ENCODE data around the gene KIF7.

KIF7 gene

DNA sequence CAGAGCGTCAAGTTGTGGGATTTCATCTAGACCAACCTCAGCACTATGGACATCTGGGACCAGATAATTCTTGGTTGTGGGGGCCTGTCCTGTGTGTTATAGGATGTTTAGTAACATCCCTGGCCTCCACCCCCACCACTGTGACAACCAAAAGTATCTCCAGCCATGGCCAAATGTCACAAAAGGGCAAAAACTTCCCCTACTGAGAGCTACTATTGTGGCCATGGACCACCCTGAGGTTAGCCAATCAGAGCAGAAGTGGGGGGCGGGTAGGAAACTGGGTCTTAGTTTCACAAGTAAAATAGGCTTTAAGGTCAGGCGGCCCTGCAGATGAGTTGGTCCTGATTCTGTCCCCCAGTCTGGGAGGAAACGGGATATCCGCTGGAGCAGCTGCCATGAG lies 25.4 kb downstream of the KIF7 start:
- TF ChIP-seq, protein P1, sequence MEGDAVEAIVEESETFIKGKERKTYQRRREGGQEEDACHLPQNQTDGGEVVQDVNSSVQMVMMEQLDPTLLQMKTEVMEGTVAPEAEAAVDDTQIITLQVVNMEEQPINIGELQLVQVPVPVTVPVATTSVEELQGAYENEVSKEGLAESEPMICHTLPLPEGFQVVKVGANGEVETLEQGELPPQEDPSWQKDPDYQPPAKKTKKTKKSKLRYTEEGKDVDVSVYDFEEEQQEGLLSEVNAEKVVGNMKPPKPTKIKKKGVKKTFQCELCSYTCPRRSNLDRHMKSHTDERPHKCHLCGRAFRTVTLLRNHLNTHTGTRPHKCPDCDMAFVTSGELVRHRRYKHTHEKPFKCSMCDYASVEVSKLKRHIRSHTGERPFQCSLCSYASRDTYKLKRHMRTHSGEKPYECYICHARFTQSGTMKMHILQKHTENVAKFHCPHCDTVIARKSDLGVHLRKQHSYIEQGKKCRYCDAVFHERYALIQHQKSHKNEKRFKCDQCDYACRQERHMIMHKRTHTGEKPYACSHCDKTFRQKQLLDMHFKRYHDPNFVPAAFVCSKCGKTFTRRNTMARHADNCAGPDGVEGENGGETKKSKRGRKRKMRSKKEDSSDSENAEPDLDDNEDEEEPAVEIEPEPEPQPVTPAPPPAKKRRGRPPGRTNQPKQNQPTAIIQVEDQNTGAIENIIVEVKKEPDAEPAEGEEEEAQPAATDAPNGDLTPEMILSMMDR (IDR thresholded peaks at IDR 0.05; ENCODE audit: low read depth, low read length): no peak
- H3K4me3 ChIP-seq (replicated peaks in 1 of 2; ENCODE audit: low read depth in 2 of 2, low read length in 2 of 2): no peak overlapping the region
- DNase-seq (ENCODE audit: low read depth in 2 of 2): no peak

DNA sequence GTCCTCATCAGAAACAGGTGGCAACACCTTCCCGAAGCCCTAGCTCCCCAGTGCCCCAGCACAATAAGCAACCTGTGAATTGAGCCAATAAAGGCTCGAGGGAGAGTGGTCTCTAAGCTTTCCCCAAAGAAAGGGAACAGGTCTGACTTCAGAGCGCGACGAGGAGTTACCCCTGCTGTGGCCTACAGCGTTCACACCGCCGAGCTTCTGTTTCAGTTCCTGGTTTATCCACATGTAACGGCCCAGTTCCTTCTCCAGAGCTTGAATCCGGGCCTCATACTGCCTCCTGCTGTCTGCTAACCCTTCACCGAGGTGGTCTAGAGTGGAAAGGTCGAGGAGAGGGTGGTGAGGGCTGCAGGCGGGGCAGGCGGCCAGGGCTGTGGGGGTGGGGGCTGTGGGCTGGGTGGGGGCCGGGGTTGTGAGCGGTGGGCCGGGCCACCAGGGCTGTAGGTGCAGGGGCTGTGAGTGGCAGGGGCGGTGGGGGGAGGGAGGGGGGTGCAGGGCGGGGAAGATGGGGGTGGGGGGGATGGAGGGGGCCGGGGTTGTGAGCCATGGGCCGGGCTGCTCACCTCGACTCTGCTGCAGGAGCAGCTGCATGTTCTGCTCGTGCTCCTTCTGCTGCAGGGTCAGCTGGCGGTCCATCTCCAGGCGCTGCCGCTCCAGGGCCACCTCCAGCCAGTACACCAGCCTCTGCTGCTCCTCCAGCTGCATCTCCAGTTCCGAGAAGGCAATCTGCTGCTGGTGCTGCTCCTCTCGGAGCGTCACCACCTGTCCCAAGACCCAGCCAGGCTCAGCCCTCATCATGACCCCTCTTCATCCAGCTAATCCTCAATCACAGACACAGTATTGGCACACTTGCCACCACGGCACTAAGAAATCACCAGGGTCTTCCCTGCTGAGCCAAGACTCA lies 26.2 kb downstream of the KIF7 start:
- no peak overlapping the region for H3K4me3 ChIP-seq (replicated peaks in 1 of 2; ENCODE audit: low read depth in 2 of 2, low read length in 2 of 2)
- DNase-seq (ENCODE audit: low read depth in 2 of 2): no peak
- TF ChIP-seq, protein P1 (IDR thresholded peaks at IDR 0.05; ENCODE audit: low read depth, low read length): no peak

DNA sequence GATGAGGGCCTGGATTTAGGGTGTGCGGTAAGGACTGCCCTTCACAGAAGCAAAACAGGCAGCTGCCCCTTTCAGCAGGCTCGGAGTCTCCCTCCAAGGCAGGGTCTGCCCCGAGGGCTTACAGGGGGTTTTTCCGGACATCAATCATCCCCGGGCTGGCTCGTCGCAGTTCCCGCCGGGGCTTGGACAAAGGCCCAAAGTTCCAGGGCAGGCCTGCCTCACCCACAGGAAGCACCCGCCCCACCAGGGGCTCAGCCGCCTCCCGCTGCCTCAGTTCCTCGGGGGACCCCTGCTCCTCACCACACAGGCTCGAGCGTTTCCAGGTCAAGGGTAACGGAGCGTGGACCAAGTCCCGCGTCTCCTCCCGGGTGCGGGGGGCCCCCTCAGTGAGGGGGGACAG lies 27.0 kb downstream of the KIF7 start:
- H3K4me3 ChIP-seq (replicated peaks in 1 of 2; ENCODE audit: low read depth in 2 of 2, low read length in 2 of 2): no peak overlapping the region
- TF ChIP-seq, protein P1 (IDR thresholded peaks at IDR 0.05; ENCODE audit: low read depth, low read length): no peak
- no peak for DNase-seq (ENCODE audit: low read depth in 2 of 2)

DNA sequence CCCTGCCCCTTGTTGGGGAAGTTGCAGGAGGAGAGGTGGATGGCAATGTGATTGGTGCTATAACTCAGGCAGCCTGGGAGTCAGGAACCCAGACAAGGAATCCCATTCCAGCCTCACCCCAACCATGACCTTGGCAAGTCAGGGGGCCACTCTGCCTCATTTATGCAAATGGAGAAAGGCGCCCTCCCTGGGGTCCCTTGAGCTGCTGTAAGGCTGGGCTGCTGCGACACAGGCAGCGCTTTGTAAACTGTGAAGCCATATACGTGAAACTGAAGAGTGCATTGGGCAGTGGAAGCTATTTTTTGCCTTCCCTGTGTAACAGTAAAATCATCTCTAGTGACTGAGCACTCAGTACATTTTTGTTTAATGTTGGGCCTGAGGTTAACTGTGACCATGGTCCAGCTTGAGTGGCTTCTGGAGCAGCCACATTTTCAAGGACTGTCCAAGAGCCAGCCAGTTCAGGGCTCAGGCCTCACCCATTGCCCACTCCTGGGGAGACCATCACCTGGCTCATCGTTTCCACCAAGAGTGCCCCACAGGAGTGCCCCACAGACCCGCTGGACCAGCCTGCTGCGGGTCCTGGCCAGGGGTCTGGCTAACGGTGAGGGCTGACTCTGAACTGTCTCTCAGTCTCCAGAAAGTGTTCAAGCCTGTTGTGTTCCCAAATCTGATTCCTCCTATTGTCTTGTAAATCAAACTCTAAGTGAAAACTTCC lies 27.9 kb downstream of the KIF7 start:
- H3K4me3 ChIP-seq (replicated peaks in 1 of 2; ENCODE audit: low read depth in 2 of 2, low read length in 2 of 2): no peak overlapping the region
- TF ChIP-seq, protein P1 (IDR thresholded peaks at IDR 0.05; ENCODE audit: low read depth, low read length): no peak
- DNase-seq (ENCODE audit: low read depth in 2 of 2): no peak

DNA sequence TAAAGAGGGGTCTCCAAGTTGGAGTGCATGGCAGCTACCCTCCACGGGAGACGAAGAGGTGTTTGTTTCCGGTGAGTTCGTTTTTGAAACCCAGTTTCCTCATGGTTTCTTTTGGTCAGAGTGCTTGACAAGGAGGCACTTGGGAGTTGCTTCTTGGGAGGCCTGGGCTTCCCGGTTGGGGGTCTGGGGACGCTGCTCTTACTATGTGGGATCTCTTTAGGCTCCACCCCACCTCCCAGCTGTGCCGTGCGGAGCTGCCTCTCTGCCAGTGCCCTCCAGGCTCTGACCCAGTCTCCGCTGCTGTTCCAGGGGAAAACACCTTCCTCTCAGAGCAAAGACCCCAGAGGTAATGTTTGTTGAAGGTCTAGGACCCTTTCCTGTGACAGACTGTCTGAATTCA lies 29.6 kb downstream of the KIF7 start:
- H3K4me3 ChIP-seq (replicated peaks in 1 of 2; ENCODE audit: low read depth in 2 of 2, low read length in 2 of 2): no peak overlapping the region
- TF ChIP-seq, protein P1 (IDR thresholded peaks at IDR 0.05; ENCODE audit: low read depth, low read length): no peak
- no peak for DNase-seq (ENCODE audit: low read depth in 2 of 2)

DNA sequence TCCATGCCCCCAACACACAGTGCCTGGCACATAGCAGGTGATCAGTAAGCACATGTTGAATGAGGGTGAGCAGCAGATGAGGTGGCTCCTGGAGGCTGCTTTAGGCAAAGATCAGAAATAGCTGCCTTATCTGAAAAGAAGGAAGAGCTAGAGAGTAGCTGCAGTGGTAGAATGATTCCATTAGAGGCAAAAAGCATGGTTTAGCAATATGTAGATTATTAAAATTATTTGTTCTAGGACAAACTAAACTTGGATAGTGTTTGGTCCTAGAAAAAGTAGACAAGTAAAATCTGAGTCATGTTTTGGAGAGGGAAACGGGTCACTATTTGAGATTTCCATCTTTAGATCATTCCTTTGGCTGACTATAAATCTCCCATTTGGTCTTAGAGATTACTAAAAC lies 32.1 kb downstream of the KIF7 start:
- DNase-seq (ENCODE audit: low read depth in 2 of 2): no peak
- TF ChIP-seq, protein P1 (IDR thresholded peaks at IDR 0.05; ENCODE audit: low read depth, low read length): no peak
- no peak overlapping the region for H3K4me3 ChIP-seq (replicated peaks in 1 of 2; ENCODE audit: low read depth in 2 of 2, low read length in 2 of 2)

All from cardiac fibroblast (primary cell).